Regular cardiac myocyte (primary cell): ENCODE measurements around the gene CCDC200. TPM values are rescaled to one million over a fixed set of nuclear protein-coding genes. Genes with fewer than 3 reads are reported as not detected.

Source experiments
- total RNA-seq: library from RNA; depleted of rRNA; stranded (reverse); fragments of >200 nt; gene quantifications from 2 replicates; pipeline ENCODE4 v1.2.3, GENCODE V29; 2014

The CCDC200 gene
- not detected in 2 replicates for total RNA-seq

DNA sequence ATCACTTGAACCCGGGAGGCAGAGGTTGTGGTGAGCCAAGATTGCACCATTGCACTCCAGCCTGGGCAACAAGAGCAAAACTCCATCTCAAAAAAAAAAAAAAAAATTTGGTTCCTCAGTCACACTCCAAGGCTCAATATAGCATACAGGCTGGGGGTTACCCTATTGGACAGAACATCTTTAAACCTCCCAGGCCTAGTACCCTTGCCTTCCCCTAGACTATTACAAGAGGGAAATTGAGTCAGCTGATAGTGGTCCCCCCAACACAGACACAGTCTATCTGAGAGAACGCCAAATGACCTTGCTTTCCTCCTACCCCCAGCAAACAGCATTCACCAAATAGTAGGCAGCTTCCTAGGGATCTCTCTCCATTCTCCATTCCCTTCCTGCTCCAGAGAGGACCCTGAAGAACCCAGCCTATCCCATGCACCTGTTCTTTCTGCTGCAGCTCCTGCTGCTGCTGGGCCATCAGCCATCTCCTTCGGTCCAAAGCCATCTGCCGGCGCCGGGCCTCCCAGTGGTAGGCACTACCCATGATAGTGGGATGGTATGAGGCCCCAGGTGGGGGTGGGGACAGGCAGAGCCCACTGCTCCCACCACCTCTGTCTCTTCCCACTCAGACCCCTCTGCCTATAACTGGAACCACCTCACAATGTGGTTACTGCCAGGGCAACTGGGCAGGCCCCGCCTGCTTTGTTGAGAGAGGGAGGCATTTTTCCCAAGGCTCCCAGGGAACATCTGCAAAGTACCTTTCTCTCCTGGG, at the start of gene CCDC200:
TSS of gene CCDC200 (minus strand) at position 604 of the 763 bp plus-strand sequence. CDS start at position 535, 69 bp downstream.

DNA sequence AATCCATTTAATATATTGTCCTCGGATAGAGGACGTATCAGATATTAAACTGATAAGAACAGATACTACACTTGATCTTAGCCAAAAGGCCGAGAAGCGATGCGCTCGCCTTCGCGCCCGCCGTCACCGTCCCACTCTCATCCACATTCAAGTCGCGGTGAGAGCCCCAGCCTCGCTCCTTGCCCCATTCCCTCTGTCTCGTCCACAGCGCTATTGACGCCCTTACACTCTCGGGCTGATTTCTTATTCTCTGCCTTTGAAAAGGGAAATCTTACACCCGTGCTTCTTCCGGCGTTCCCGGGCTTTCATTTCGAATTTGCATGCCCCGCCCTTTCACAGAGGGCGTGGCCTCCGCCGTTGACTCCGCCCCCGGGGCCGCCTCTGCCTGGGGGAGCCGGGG, 5.5 kb upstream of the CCDC200 start, which contains the start of gene RNU2-1:
TSS of gene RNU2-1 (minus strand) at position 101 of the 400 bp plus-strand sequence.

GRCh38 chr17:43211480-43212402, 16.7 kb downstream of the CCDC200 start, which contains the start of gene TMEM106A:
Gene TMEM106A, plus strand, starts transcription at chr17:43211875. Its CDS starts 1,167 bp downstream, at chr17:43213042.

Other genes starting within 250 kb of the CCDC200 start
- 0.28 and 0.58 TPM in 2 replicates for gene PTGES3L, start 248.5 kb downstream of the CCDC200 start, total RNA-seq
- gene RUNDC1, start 248.1 kb downstream of the CCDC200 start, total RNA-seq: 13.2 and 14.6 TPM in 2 replicates
- gene RPL27, start 230.2 kb downstream of the CCDC200 start, total RNA-seq: 1,034 and 1,254 TPM in 2 replicates
- gene IFI35, start 221.8 kb downstream of the CCDC200 start, total RNA-seq: 16.7 and 20.6 TPM in 2 replicates
- 115 and 147 TPM in 2 replicates for gene VAT1, start 206.2 kb downstream of the CCDC200 start, total RNA-seq
- gene RND2, start 203.4 kb downstream of the CCDC200 start, total RNA-seq: 0.19 and 0.28 TPM in 2 replicates
- 5.4 and 33.7 TPM in 2 replicates for gene BRCA1, start 103.3 kb downstream of the CCDC200 start, total RNA-seq
- 111 and 114 TPM in 2 replicates for gene NBR1, start 57.4 kb downstream of the CCDC200 start, total RNA-seq
- 2.5 and 4.6 TPM in 2 replicates for gene TMEM106A, start 16.7 kb downstream of the CCDC200 start, total RNA-seq
- not detected in 2 replicates for gene RNU2-1, start 5.4 kb upstream of the CCDC200 start, total RNA-seq
- gene ARL4D, start 170.4 kb upstream of the CCDC200 start, total RNA-seq: 11.9 and 22.0 TPM in 2 replicates